Endothelial cell of umbilical vein (primary cell): ENCODE data around the gene ADM5. TPM values are rescaled to one million over a fixed set of nuclear protein-coding genes. Genes with fewer than 3 reads are reported as not detected.

ENCODE experiments used
- BruUV-seq: library from RNA; stranded (reverse); fragments of 400-500 nt; replicated peaks from 2 replicates; lab custom pipeline; 2021; lab: Mats Ljungman, UMichigan
- CTCF ChIA-PET: fragments of 300-600, 350-600 bp; sonication (Branson Sonifier 250); formaldehyde crosslinking; loops from one replicate; lab custom pipeline; 2021; ENCODE audit warnings: antibody characterized with exemption, inconsistent platforms; lab: Charles Lee
- POLR2A ChIA-PET: fragments of 300-600, 350-600 bp; sonication (Branson Sonifier 250); formaldehyde crosslinking; loops from one replicate; lab custom pipeline; 2021; ENCODE audit warnings: antibody characterized with exemption, inconsistent platforms; lab: Charles Lee
- DNase-seq: peaks from one replicate; pipeline ENCODE4 v3.0.0-alpha.2; 2011; ENCODE audit warnings: low read depth, low spot score
- FAIRE-seq: peaks from 2 replicates; lab custom pipeline; 2011; peaks lifted over from hg19 to GRCh38; lab: Jason Lieb, UNC
- H2AFZ ChIP-seq: 2 replicates; pipeline ENCODE4 v1.6.0; 2012; ENCODE audit warnings: low read depth, low read length, control low read depth, inconsistent platforms
- H3K27ac ChIP-seq: 2 replicates; pipeline ENCODE4 v1.5.1; 2011; ENCODE audit warnings: low read depth, mild to moderate bottlenecking, control low read depth, low read length, moderate library complexity; ENCODE audit not compliant: insufficient read depth
- H3K27me3 ChIP-seq, 2 experiments: 2 replicates each; pipeline versions ENCODE4 v1.6.0 to v1.6.1; 2011; ENCODE audit warnings: low read length in 2 of 2, mixed read lengths in 1 of 2; ENCODE audit not compliant: control insufficient read depth in 2 of 2, insufficient read depth in 2 of 2
- H3K36me3 ChIP-seq, 2 experiments: 2 replicates in 1 of 2; 3 replicates in 1 of 2; pipeline ENCODE4 v1.5.1; 2011; ENCODE audit warnings: low read length in 2 of 2, mild to moderate bottlenecking in 1 of 2, moderate library complexity in 1 of 2; ENCODE audit not compliant: control insufficient read depth in 2 of 2, insufficient read depth in 2 of 2; ENCODE audit errors: extremely low read depth in 1 of 2
- H3K4me1 ChIP-seq: 3 replicates; pipeline ENCODE4 v1.5.1; 2011; ENCODE audit warnings: mild to moderate bottlenecking, low read length; ENCODE audit not compliant: control insufficient read depth, insufficient read depth; ENCODE audit errors: extremely low read depth
- H3K4me2 ChIP-seq: 2 replicates; pipeline ENCODE4 v1.6.1; 2011; ENCODE audit warnings: low read length, control low read depth, mixed read lengths; ENCODE audit not compliant: insufficient read depth
- H3K4me3 ChIP-seq, 3 experiments: fragments of 200-600 bp in 1 of 3; sonication (generic), shearing (Covaris generic) in 1 of 3; replicated peaks in 1 of 3; 2 replicates each; pipeline ENCODE4 v1.5.1; 2011 to 2016; ENCODE audit warnings: control low read depth in 3 of 3, low read length in 3 of 3, mild to moderate bottlenecking in 2 of 3, inconsistent platforms in 1 of 3, low read depth in 1 of 3, moderate library complexity in 1 of 3; ENCODE audit not compliant: insufficient read depth in 1 of 3
- H3K79me2 ChIP-seq: 2 replicates; pipeline ENCODE4 v1.6.0; 2012; ENCODE audit warnings: low read length, inconsistent platforms; ENCODE audit not compliant: control insufficient read depth, insufficient read depth
- H3K9ac ChIP-seq: replicated peaks from 2 replicates; pipeline ENCODE3; 2011; ENCODE audit warnings: low read length, control low read depth; ENCODE audit not compliant: insufficient read depth; ENCODE audit errors: extremely low read depth
- H3K9me1 ChIP-seq: replicated peaks from 3 replicates; pipeline ENCODE4 v1.6.0; 2011; ENCODE audit warnings: mild to moderate bottlenecking, low read length; ENCODE audit not compliant: control insufficient read depth, insufficient read depth; ENCODE audit errors: extremely low read depth
- H3K9me3 ChIP-seq: replicated peaks from 2 replicates; pipeline ENCODE4 v1.5.1; 2012; ENCODE audit warnings: low read length, inconsistent platforms; ENCODE audit not compliant: control insufficient read depth, insufficient read depth
- H4K20me1 ChIP-seq: replicated peaks from 2 replicates; pipeline ENCODE3; 2011; ENCODE audit warnings: mild to moderate bottlenecking, low read length; ENCODE audit not compliant: control insufficient read depth, insufficient read depth; ENCODE audit errors: extremely low read depth
- EZH2 ChIP-seq: IDR thresholded peaks from 2 replicates; pipeline ENCODE4 v1.6.1; 2012; ENCODE audit warnings: borderline replicate concordance, low read depth, mild to moderate bottlenecking, moderate library complexity, low read length, inconsistent platforms; ENCODE audit not compliant: severe bottlenecking
- FOS ChIP-seq: IDR thresholded peaks from 2 replicates; pipeline ENCODE4 v1.6.1; 2011; ENCODE audit warnings: mild to moderate bottlenecking, low read length, moderate library complexity, borderline replicate concordance; ENCODE audit not compliant: insufficient read depth
- GATA2 ChIP-seq: IDR thresholded peaks from 2 replicates; pipeline ENCODE4 v1.7.0; 2011; ENCODE audit warnings: low read depth, mild to moderate bottlenecking, moderate library complexity, mixed read lengths, low read length; ENCODE audit not compliant: insufficient read length, insufficient read depth
- JUN ChIP-seq: IDR thresholded peaks from 2 replicates; pipeline ENCODE4 v1.6.1; 2011; ENCODE audit warnings: borderline replicate concordance, low read depth; ENCODE audit not compliant: insufficient read length, insufficient read depth
- MYC ChIP-seq: IDR thresholded peaks from one replicate; pipeline ENCODE4 v1.6.1; 2011; ENCODE audit warnings: mild to moderate bottlenecking, low read depth, low read length
- POLR2A ChIP-seq: IDR thresholded peaks from 2 replicates; pipeline ENCODE4 v1.6.1; 2012; ENCODE audit warnings: low read depth, mild to moderate bottlenecking, control low read depth, low read length
- POLR2AphosphoS5 ChIP-seq: IDR thresholded peaks from 2 replicates; pipeline ENCODE4 v1.6.1; 2012; ENCODE audit warnings: low read depth, mild to moderate bottlenecking, control low read depth, low read length, moderate library complexity; ENCODE audit not compliant: insufficient read depth
- dilution Hi-C: fragments of 300-500 bp; cut with MboI; formaldehyde crosslinking; loops from one replicate; pipeline ENCODE4 v1.15.0; 2019; ENCODE audit warnings: low sequenced_read_pairs; ENCODE audit not compliant: extremely low pct_ligation_motif_present
- intact Hi-C: fragments of 100-400 bp; cut with micrococcal nuclease; formaldehyde crosslinking; loops from one replicate; pipeline ENCODE4 v1.10.0; 2022
- polyA plus RNA-seq, 4 experiments: library from polyadenylated mRNA; depleted of rRNA in 3 of 4; stranded (reverse) in 3 of 4; unstranded in 1 of 4; fragments of >200 nt; gene quantifications; 2 replicates each; pipeline versions ENCODE4 v1.2.1 to v1.2.3, GENCODE V29; 2011 to 2012; ENCODE audit warnings: missing spikeins in 1 of 4
- total RNA-seq: library from RNA; stranded (reverse); gene quantifications from 2 replicates; pipeline ENCODE4 v1.2.3, GENCODE V29; 2021
- TF ChIP-seq, protein P1 (sequence below): IDR thresholded peaks from 2 replicates; pipeline ENCODE4 v1.6.1; 2011; ENCODE audit not compliant: insufficient read depth, insufficient read length
- TF ChIP-seq, protein P2 (sequence below), 2 donors: IDR thresholded peaks; 1 replicate in 1 of 2; 2 replicates in 1 of 2; pipeline ENCODE4 v1.5.1; 2011; ENCODE audit warnings: low read length in 2 of 2, mild to moderate bottlenecking in 2 of 2, moderate library complexity in 2 of 2, control low read depth in 1 of 2, inconsistent platforms in 1 of 2, low read depth in 1 of 2; ENCODE audit not compliant: insufficient read depth in 1 of 2; ENCODE audit errors: extremely low read depth in 1 of 2

The ADM5 gene
- total and polyA plus RNA-seq, 2 donors (not counting 3 experiments of a cell fraction or from before 2014, with no cell fraction given): 3.3 to 4.4 TPM

- H3K36me3 ChIP-seq: peaks cover 0 to 7% of the 10 kb centered on the region in 2 experiments
- no peak for FAIRE-seq
- dilution Hi-C loops (no loop called here), intact Hi-C loops (no loop called here)
- no TSS peak for BruUV-seq
- H3K9me3 ChIP-seq: no peaks in the 10 kb centered on the region
- no peak overlapping the region for H3K4me2 ChIP-seq
- no peaks in the 10 kb centered on the region for H3K9me1 ChIP-seq
- no peak overlapping the region for H3K4me3 ChIP-seq
- ChIA-PET POLR2A (no interaction called here), CTCF (interaction anchor here (1.3 kb wide), 1 partner anchor 13 kb away, joined by 3 read pairs; no protein-coding TSS in a partner anchor)
- no peaks in the 10 kb centered on the region for H3K79me2 ChIP-seq
- DNase-seq: no peak
- no peak overlapping the region for H2AFZ ChIP-seq
- H3K4me1 ChIP-seq: no peaks in the 10 kb centered on the region
- no peaks in the 10 kb centered on the region for H3K27me3 ChIP-seq
- H4K20me1 ChIP-seq: no peaks in the 10 kb centered on the region
- no peak overlapping the region for H3K27ac ChIP-seq
- no peak overlapping the region for H3K9ac ChIP-seq
- no peak for TF ChIP-seq EZH2
- TF ChIP-seq JUN: no peak
- no peak for TF ChIP-seq POLR2A
- no peak for TF ChIP-seq POLR2AphosphoS5
- no peak for TF ChIP-seq MYC
- TF ChIP-seq FOS: no peak
- TF ChIP-seq, protein P1, sequence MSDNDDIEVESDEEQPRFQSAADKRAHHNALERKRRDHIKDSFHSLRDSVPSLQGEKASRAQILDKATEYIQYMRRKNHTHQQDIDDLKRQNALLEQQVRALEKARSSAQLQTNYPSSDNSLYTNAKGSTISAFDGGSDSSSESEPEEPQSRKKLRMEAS: no peak
- TF ChIP-seq, protein P2, sequence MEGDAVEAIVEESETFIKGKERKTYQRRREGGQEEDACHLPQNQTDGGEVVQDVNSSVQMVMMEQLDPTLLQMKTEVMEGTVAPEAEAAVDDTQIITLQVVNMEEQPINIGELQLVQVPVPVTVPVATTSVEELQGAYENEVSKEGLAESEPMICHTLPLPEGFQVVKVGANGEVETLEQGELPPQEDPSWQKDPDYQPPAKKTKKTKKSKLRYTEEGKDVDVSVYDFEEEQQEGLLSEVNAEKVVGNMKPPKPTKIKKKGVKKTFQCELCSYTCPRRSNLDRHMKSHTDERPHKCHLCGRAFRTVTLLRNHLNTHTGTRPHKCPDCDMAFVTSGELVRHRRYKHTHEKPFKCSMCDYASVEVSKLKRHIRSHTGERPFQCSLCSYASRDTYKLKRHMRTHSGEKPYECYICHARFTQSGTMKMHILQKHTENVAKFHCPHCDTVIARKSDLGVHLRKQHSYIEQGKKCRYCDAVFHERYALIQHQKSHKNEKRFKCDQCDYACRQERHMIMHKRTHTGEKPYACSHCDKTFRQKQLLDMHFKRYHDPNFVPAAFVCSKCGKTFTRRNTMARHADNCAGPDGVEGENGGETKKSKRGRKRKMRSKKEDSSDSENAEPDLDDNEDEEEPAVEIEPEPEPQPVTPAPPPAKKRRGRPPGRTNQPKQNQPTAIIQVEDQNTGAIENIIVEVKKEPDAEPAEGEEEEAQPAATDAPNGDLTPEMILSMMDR (IDR thresholded peaks at IDR 0.05; ENCODE audit: extremely low read depth in 1 of 2, insufficient read depth in 1 of 2, low read depth in 1 of 2, low read length in 2 of 2): no peak
- TF ChIP-seq GATA2: no peak
These were observed 7.5 kb downstream of the ADM5 start for GRCh38 chr19:49696865-49697264.
